GM12891 (cell line): ENCODE measurements around the gene MESP2.

ENCODE experiments used
- DNase-seq: peaks from one replicate; pipeline ENCODE4 v3.0.0; 2011; ENCODE audit warnings: low spot score; ENCODE audit not compliant: insufficient read length
- FAIRE-seq: peaks from 2 replicates; lab custom pipeline; 2011; peaks lifted over from hg19 to GRCh38; lab: Jason Lieb, UNC
- PAX5 ChIP-seq: IDR thresholded peaks from 2 replicates; pipeline ENCODE4 v1.6.1; 2011; ENCODE audit warnings: low read length, moderate library complexity, mild to moderate bottlenecking; ENCODE audit not compliant: insufficient read depth, severe bottlenecking
- POLR2A ChIP-seq: IDR thresholded peaks from 2 replicates; pipeline ENCODE4 v1.6.1; 2011; ENCODE audit warnings: low read depth, low read length, control low read depth
- POLR2AphosphoS5 ChIP-seq: IDR thresholded peaks from 2 replicates; pipeline ENCODE4 v1.6.1; 2011; ENCODE audit warnings: low read depth, low read length, control low read depth
- POU2F2 ChIP-seq: IDR thresholded peaks from 2 replicates; pipeline ENCODE4 v1.6.1; 2011; ENCODE audit warnings: low read depth, mild to moderate bottlenecking, control low read depth, low read length, moderate library complexity
- SPI1 ChIP-seq: IDR thresholded peaks from 2 replicates; pipeline ENCODE4 v1.6.1; 2011; ENCODE audit warnings: low read depth, low read length, control low read depth
- TAF1 ChIP-seq: IDR thresholded peaks from 2 replicates; pipeline ENCODE4 v1.6.1; 2011; ENCODE audit warnings: low read depth, low read length, control low read depth

MESP2 gene

GRCh38 chr15:89765694-89766093 lies 10.4 kb upstream of the MESP2 start:
- no peak for FAIRE-seq

DNA sequence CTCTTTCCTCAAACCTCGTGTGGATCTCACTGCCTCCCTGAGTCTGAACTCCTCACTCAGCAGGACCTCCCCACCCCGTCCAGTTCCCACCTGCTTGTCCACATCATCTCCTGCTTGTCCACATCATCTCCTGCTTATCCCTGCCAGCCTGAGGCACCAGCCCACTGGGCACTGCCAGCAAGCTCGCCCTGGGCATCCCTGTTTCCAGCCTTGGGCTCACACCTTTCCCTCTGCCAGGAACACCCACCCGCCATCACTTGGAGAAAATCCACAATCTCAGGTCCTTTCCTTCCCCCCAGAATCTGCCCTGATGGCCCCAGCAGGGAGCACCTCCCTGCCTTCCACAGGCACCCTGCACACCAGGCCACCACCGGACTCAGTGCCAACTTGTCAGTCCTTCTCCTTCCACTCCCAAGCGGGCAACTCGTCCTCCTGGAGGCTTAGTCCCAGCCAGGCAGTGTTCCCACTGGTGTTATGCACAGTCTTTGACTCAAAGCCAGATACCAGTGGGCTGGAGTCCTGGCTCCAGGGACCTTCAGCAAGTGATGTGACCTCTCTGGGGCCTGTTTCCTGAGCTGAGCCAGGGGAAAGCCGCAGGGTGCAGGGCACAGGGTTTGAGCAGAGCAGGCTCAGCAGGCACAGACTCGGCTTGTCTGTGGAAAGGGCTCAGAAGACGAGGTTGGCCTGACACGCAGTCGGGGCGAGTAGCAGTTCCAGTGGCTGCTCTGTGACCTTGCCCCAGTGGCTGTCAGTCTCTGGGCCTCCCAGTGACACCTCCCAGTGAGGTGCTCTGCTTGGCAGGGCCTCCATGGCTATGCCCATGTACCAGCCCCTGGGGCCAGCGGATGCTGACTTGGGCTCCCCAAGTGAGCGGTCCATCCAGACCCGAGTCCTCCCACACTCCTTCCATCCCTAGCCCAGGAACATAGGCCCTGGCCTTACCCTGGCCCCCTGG lies 9.5 kb upstream of the MESP2 start:
- TF ChIP-seq TAF1 (no peak), POLR2A (no peak), PAX5 (no peak), POU2F2 (no peak), POLR2AphosphoS5 (no peak), SPI1 (no peak)
- DNase-seq (no peak), FAIRE-seq (no peak)

More at GRCh38 chr15:89765694-89766093, 10.4 kb upstream of the MESP2 start:
- no peak for DNase-seq
- TF ChIP-seq POLR2AphosphoS5 (no peak), PAX5 (no peak), TAF1 (no peak), POU2F2 (no peak), SPI1 (no peak)

- TF ChIP-seq POLR2AphosphoS5 (no peak), TAF1 (no peak), POLR2A (no peak), SPI1 (no peak), POU2F2 (no peak), PAX5 (no peak)
- FAIRE-seq (no peak), DNase-seq (no peak)
These were observed 8.7 kb upstream of the MESP2 start for GRCh38 chr15:89767411-89767915.

GRCh38 chr15:89768071-89768500 lies 8.0 kb upstream of the MESP2 start:
- DNase-seq = no peak
- FAIRE-seq = no peak
- TF ChIP-seq POLR2AphosphoS5 = no peak
- no peak for TF ChIP-seq POLR2A
- no peak for TF ChIP-seq POU2F2
- no peak for TF ChIP-seq PAX5
- TF ChIP-seq TAF1 = no peak
- no peak for TF ChIP-seq SPI1

DNA sequence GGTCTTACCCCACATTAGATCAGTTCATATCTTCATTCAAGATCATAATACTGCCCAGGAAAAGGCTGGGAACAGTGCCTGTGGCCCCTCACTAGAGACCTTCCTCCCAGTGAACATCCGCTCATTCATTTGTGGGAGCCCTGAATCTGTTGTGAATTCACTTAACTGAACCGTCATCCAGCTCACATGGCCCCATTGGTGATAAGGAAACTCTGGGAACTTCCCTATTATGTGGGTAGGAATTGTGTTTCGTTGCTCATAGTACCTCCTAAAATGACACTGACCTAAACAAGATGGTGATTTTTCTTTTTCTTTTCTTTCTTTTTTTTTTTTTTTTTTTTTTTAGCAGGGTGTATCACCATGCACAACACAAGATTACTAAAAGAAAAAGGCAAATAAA lies 6.8 kb upstream of the MESP2 start:
- no peak for TF ChIP-seq POLR2A
- FAIRE-seq (no peak), DNase-seq (no peak)

DNA sequence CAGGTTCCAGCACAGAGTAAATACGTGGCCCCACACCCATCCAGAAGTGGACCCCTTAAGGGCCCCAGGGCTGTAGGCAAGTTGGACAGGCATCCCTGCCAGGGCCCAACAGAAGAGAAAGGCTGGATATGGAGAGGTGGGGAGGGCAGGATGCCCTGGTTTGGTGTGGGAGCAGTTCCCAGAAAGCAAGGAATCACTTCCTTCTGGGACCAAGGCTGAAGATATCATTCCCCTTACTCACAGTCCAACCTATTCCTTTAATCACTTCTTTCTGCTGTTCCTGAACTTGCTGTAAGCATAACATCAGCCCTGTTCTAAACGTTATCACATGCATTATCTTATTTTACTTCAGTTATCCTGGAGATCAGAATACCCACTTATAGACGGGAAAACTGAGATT lies 6.1 kb upstream of the MESP2 start:
- DNase-seq (no peak), FAIRE-seq (no peak)
- TF ChIP-seq TAF1 (no peak), POU2F2 (no peak), PAX5 (no peak), POLR2A (no peak)

- DNase-seq (no peak), FAIRE-seq (no peak)
- TF ChIP-seq TAF1 (no peak), PAX5 (no peak), POLR2A (no peak), SPI1 (no peak), POU2F2 (no peak), POLR2AphosphoS5 (no peak)
These were observed 3.1 kb upstream of the MESP2 start for GRCh38 chr15:89772932-89773583.

DNA sequence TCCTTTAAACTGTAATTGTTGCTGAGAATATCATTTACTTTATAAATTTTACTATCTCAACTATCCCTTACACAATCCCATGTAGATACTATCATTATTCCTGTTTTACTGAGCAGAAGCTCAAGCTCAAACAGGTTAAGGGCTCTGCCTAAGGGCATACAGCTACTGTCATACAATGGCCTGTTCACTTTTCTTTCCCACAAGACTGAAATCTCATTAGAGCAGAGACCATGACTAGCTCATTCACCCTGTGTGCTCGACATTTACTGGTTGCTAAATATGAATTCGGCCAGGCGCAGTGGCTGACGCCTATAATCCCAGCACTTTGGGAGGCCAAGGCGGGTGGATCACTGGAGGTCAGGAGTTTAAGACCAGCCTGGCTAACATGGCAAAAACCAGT lies 1.6 kb upstream of the MESP2 start:
- TF ChIP-seq POLR2A (no peak), TAF1 (no peak), POLR2AphosphoS5 (no peak), POU2F2 (no peak), SPI1 (no peak), PAX5 (no peak)
- FAIRE-seq (no peak), DNase-seq (no peak)

DNA sequence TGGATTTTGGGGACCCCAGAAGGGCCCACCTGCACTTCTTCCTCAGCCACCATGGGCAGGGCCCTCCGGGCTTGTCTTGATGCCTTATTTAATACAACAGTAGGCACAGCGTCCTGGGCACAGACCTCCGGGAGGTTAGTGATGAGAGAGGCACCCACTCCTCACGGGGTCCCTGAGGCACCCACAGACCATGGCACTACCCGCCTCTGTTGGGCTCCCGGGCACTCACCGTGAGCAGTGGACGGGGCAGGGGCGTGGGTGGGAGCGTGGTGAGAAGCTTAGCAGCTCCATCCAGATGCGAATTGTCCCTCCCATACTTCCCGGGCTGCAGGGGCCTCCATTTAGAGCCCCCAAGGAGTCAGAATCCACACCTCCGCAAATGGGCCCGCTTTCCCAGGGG lies 317 bp upstream of the MESP2 start:
- TF ChIP-seq POU2F2 (no peak), PAX5 (no peak), SPI1 (no peak), POLR2A (no peak), POLR2AphosphoS5 (no peak), TAF1 (no peak)
- no peak for DNase-seq
- no peak for FAIRE-seq

DNA sequence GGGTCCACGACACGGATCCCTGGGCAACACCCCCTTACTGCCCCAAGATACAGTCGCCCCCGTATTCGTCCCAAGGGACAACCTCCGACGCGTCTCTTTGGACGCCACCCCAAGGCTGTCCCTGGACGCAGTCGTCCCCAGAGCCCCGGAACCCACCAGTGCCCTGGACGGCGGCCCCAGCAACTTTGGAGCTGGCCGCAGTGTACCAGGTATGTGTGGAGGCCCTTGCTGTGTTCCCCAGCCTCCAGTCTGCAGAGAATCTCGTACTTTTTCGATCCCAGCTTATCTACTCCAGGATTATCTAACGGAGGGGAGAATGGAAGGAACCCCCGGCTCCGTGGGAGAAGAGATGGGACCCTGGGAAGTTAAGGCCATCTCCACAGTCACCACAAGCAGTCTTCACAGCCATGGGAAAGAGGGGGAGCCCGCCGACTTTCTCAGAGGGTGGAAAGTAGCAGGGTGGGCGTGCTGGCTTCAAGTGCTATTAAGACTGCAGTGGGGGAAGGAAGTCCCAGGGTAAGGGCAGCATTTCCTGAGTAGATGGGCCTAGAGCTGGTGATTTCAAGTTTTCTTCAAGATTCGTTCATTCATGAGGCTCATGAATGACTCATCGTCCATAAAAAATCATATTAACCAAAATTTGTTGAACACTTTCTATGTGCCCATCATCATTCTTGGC lies 1.1 kb downstream of the MESP2 start:
- TF ChIP-seq SPI1 (no peak), POLR2A (no peak), POLR2AphosphoS5 (no peak), PAX5 (no peak), POU2F2 (no peak)
- DNase-seq (no peak), FAIRE-seq (no peak)
